Prostate gland (tissue), 2 donors: ENCODE measurements around the gene BTG3. TPM values are rescaled to one million over a fixed set of nuclear protein-coding genes. Genes with fewer than 3 reads are reported as not detected.

ENCODE experiments used
- DNase-seq: peaks from one replicate; pipeline ENCODE4 v3.0.0-alpha.2; 2019; ENCODE audit warnings: low spot score
- H3K27ac ChIP-seq, 2 donors: fragments of 200-600 bp; sonication (generic); 2 replicates each; pipeline ENCODE4 v1.5.1; 2017 to 2019
- H3K27me3 ChIP-seq: fragments of 200-600 bp; sonication (generic); replicated peaks from 2 replicates; pipeline ENCODE4 v1.5.1; 2019; ENCODE audit not compliant: insufficient read depth
- H3K36me3 ChIP-seq, 2 donors: fragments of 200-600 bp; sonication (generic); 1 replicate in 1 of 2; 2 replicates in 1 of 2; pipeline versions ENCODE4 v1.5.1 to v1.8.1; 2017 to 2019
- H3K4me1 ChIP-seq: fragments of 200-600 bp; sonication (generic); replicated peaks from 2 replicates; pipeline ENCODE4 v1.5.1; 2019
- H3K4me3 ChIP-seq, 2 donors: fragments of 200-600 bp; sonication (generic); 2 replicates each; pipeline ENCODE4 v1.5.1; 2017 to 2019
- H3K9me3 ChIP-seq: fragments of 200-600 bp; sonication (generic); 2 replicates; pipeline ENCODE4 v1.5.1; 2017
- POLR2A ChIP-seq: fragments of 450-650 bp; IDR thresholded peaks from one replicate; pipeline ENCODE4 v1.6.1; 2016; ENCODE audit warnings: antibody characterized with exemption, mild to moderate bottlenecking
- POLR2AphosphoS5 ChIP-seq: sonication (generic); formaldehyde crosslinking; IDR thresholded peaks from one replicate; pipeline ENCODE4 v1.6.1; 2017; ENCODE audit warnings: antibody characterized with exemption
- WGBS: methylation state at CpG from one replicate; pipeline ENCODE4 v1.1.5; 2018; 5-methylcytosine and 5-hydroxymethylcytosine counted together
- intact Hi-C: fragments of 100-400 bp; cut with DNase I; formaldehyde crosslinking; loops from one replicate; pipeline ENCODE4 v1.14.2; 2022
- total RNA-seq, 2 donors: library from RNA; depleted of rRNA; stranded (reverse); fragments of >200 nt; gene quantifications; one replicate each; pipeline ENCODE4 v1.1.0, GENCODE V29; 2016
- TF ChIP-seq, protein P1 (sequence below), 4 experiments: fragments of 200-600 bp in 2 of 4; fragments of 450-650 bp in 2 of 4; sonication (generic) in 2 of 4; IDR thresholded peaks; 1 replicate in 3 of 4; 2 replicates in 1 of 4; pipeline ENCODE4 v1.5.1; 2016 to 2019; ENCODE audit warnings: antibody characterized with exemption in 4 of 4, mild to moderate bottlenecking in 2 of 4, moderate library complexity in 2 of 4

The BTG3 gene
- total RNA-seq, 2 donors from 2014 or later = 35.4 to 144 TPM

DNA sequence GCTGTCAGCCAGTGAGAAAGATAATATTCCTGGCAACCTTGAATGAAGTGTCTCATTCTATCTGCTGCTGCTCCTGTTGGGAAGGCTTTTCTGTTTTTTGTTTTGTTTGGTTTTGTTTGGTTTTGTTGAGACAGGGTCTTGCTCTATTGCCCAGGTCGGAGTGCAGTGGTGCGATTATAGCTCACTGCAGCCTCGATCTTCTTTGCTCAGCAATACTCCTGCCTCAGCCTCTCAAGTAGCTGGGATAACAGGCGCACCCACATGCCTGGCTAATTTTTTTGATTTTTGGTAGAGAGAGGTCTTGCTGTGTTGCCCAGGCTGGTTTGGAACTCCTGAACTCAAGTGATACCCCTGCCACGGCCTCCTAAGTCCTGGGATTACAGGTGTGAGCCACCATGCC lies 37.6 kb downstream of the BTG3 start:
- TF ChIP-seq, protein P1, sequence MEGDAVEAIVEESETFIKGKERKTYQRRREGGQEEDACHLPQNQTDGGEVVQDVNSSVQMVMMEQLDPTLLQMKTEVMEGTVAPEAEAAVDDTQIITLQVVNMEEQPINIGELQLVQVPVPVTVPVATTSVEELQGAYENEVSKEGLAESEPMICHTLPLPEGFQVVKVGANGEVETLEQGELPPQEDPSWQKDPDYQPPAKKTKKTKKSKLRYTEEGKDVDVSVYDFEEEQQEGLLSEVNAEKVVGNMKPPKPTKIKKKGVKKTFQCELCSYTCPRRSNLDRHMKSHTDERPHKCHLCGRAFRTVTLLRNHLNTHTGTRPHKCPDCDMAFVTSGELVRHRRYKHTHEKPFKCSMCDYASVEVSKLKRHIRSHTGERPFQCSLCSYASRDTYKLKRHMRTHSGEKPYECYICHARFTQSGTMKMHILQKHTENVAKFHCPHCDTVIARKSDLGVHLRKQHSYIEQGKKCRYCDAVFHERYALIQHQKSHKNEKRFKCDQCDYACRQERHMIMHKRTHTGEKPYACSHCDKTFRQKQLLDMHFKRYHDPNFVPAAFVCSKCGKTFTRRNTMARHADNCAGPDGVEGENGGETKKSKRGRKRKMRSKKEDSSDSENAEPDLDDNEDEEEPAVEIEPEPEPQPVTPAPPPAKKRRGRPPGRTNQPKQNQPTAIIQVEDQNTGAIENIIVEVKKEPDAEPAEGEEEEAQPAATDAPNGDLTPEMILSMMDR (IDR thresholded peaks at IDR 0.05) = no peak
- TF ChIP-seq POLR2AphosphoS5 = no peak
- no peak for TF ChIP-seq POLR2A
- whole genome bisulfite sequencing = 94% methylated on average over 5 of the region's 5 CpGs

DNA sequence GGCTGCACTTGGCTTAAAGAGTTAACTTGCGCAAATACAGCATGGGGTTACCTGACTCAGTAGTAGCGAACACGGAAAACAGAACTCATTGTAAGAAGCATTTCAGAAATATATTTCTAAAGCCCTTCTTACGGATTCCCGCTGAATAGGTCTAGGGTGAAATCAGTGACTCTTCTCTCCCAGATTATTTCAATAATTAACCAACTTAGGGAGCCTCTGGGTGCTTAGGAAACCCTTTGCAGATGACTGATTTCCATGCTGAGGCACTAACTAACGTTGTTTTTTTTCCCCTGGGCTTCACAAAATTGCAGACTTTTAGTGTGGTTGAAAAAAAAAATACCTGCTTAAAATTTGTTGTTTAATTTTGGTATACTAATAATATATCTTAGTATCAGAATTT lies 40.3 kb downstream of the BTG3 start:
- no peaks in the 10 kb centered on the region for H3K9me3 ChIP-seq
- no peak for DNase-seq
- no peak for TF ChIP-seq POLR2AphosphoS5
- no peak for TF ChIP-seq POLR2A
- TF ChIP-seq, protein P1 (IDR thresholded peaks at IDR 0.05) = no peak
- WGBS = 89% methylated on average over 6 of the region's 6 CpGs
- no peaks in the 10 kb centered on the region for H3K27me3 ChIP-seq
- H3K36me3 ChIP-seq = no peaks in the 10 kb centered on the region
- H3K4me3 ChIP-seq = no peak overlapping the region
- H3K27ac ChIP-seq = no peak overlapping the region
- no peaks in the 10 kb centered on the region for H3K4me1 ChIP-seq
- intact Hi-C loops = no loop called here

More for the DNA sequence above, 37.6 kb downstream of the BTG3 start:
- Histone ChIP-seq H3K27ac (no peak overlapping the region), H3K4me1 (no peaks in the 10 kb centered on the region), H3K36me3 (no peaks in the 10 kb centered on the region), H3K9me3 (no peaks in the 10 kb centered on the region), H3K27me3 (no peaks in the 10 kb centered on the region), H3K4me3 (no peak overlapping the region)
- DNase-seq = no peak
- intact Hi-C loops = no loop called here

DNA sequence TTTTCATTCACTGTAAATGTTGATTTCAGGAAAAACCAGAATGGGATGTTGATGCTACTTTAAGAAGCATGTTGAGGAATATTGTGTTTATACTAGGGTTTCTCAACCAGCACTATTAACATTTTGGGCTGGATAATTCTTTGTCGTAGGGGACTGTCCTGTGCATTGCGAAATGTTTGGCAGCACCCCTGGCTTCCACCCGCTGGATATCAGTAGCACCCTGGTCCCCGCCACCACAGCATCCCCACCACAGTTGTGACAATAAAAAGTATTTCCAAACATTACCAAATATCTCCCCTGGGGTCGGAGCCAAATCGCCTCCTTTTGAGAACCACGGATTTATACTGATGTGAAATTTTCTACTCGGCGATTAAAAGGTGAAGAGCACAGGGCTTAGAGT lies 41.9 kb downstream of the BTG3 start:
- 81% methylated on average over 9 of the region's 9 CpGs for WGBS
- Histone ChIP-seq H3K36me3 (no peaks in the 10 kb centered on the region), H3K27me3 (no peaks in the 10 kb centered on the region), H3K4me3 (no peak overlapping the region), H3K27ac (no peak overlapping the region), H3K4me1 (no peaks in the 10 kb centered on the region), H3K9me3 (no peaks in the 10 kb centered on the region)
- DNase-seq = no peak
- intact Hi-C loops = no loop called here
- no peak for TF ChIP-seq POLR2A
- TF ChIP-seq, protein P1 (IDR thresholded peaks at IDR 0.05) = no peak
- TF ChIP-seq POLR2AphosphoS5 = no peak

DNA sequence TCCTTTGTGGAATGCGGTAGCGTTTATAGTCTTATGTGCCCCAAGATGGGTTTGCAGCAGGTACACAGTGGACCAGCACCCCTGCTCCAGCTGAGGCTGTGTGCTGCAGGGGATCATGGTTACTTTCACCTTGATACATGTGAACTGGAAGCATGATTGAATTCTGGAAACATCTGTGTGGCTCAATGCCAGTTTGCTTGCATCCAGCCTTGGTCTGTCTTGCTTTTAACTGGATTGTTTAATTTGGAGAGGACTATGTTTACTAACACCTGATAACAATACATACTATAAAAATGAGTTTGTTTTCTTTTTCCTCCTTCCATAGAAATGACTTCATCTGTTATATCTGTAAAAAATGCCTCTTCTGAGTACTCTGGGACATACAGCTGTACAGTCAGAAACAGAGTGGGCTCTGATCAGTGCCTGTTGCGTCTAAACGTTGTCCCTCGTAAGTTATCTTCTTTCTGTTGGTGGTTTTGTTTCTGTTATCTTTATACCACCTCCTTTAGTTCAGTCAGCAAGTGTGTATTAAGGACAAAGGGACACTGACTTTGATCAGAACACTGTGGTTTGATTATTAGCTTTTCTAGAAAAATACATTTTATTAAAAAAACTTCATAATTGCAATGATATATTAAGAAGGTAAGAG lies 52.2 kb downstream of the BTG3 start:
- TF ChIP-seq POLR2A (no peak), POLR2AphosphoS5 (no peak)
- TF ChIP-seq, protein P1 (IDR thresholded peaks at IDR 0.05) = no peak
- no peak overlapping the region for H3K27ac ChIP-seq
- 64% methylated on average over 5 of the region's 5 CpGs for WGBS
- H3K27me3 ChIP-seq = no peaks in the 10 kb centered on the region
- H3K9me3 ChIP-seq = no peaks in the 10 kb centered on the region
- intact Hi-C loops = no loop called here
- H3K4me1 ChIP-seq = no peaks in the 10 kb centered on the region
- no peak for DNase-seq
- no peaks in the 10 kb centered on the region for H3K36me3 ChIP-seq
- no peak overlapping the region for H3K4me3 ChIP-seq
